ENCODE measurements around the gene CDK13.
"Not testable (repeated sequence)": the region's sequence is repeated elsewhere in the genome, so short reads cannot be mapped to it uniquely, and the experiment has no call there.

The CDK13 gene

GRCh38 chr7:40098810-40099209 is 148.8 kb downstream of the CDK13 start:
- DNase-seq (ENCODE audit: low read depth), result no peak

- no peak for DNase-seq (ENCODE audit: low read depth)
These were observed 149.8 kb downstream of the CDK13 start for GRCh38 chr7:40099837-40100236.

GRCh38 chr7:40101201-40101600 is 151.1 kb downstream of the CDK13 start:
- DNase-seq (ENCODE audit: low read depth), result no peak

- DNase-seq (ENCODE audit: low read depth), result no peak
These were observed 152.8 kb downstream of the CDK13 start for GRCh38 chr7:40102897-40103296.

- DNase-seq (ENCODE audit: low read depth), result no peak
These were observed 155.9 kb downstream of the CDK13 start for GRCh38 chr7:40105879-40106473.

- no peak for DNase-seq (ENCODE audit: low read depth)
These were observed 165.9 kb downstream of the CDK13 start for GRCh38 chr7:40115936-40116335.

GRCh38 chr7:40117199-40117598 is 167.1 kb downstream of the CDK13 start:
- DNase-seq (ENCODE audit: low read depth), result not testable (repeated sequence)

- not testable (repeated sequence) for DNase-seq (ENCODE audit: low read depth)
These were observed 168.1 kb downstream of the CDK13 start for GRCh38 chr7:40118201-40118600.

- no peak for DNase-seq (ENCODE audit: low read depth)
These were observed 170.0 kb downstream of the CDK13 start for GRCh38 chr7:40120020-40120419.

GRCh38 chr7:40122100-40122939 is 172.3 kb downstream of the CDK13 start:
- DNase-seq (ENCODE audit: low read depth), result not testable (repeated sequence)

- DNase-seq (ENCODE audit: low read depth), result no peak
These were observed 172.8 kb downstream of the CDK13 start for GRCh38 chr7:40122940-40123254.

- no peak for DNase-seq (ENCODE audit: low read depth)
These were observed 183.7 kb downstream of the CDK13 start for GRCh38 chr7:40133561-40134427.

- peak; percentile 73 for DNase-seq (ENCODE audit: low read depth)
These were observed 184.6 kb downstream of the CDK13 start, which contains the start of the genes MPLKIP and SUGCT for GRCh38 chr7:40134428-40135316. Gene MPLKIP, minus strand, starts transcription at chr7:40134622. Its CDS starts 55 bp downstream, at chr7:40134567. Gene SUGCT, plus strand, starts transcription at chr7:40135005.

GRCh38 chr7:40135317-40135610 is 185.2 kb downstream of the CDK13 start:
- no peak for DNase-seq (ENCODE audit: low read depth)

GRCh38 chr7:40137563-40137962 is 187.5 kb downstream of the CDK13 start:
- no peak for DNase-seq (ENCODE audit: low read depth)

- DNase-seq (ENCODE audit: low read depth), result no peak
These were observed 188.9 kb downstream of the CDK13 start for GRCh38 chr7:40138973-40139372.

- not testable (repeated sequence) for DNase-seq (ENCODE audit: low read depth)
These were observed 189.8 kb downstream of the CDK13 start for GRCh38 chr7:40139891-40140290.

- not testable (repeated sequence) for DNase-seq (ENCODE audit: low read depth)
These were observed 191.9 kb downstream of the CDK13 start for GRCh38 chr7:40141916-40142315.

GRCh38 chr7:40145596-40146130 is 195.6 kb downstream of the CDK13 start:
- DNase-seq (ENCODE audit: low read depth), result not testable (repeated sequence)

GRCh38 chr7:40147371-40148246 is 197.6 kb downstream of the CDK13 start:
- no peak for DNase-seq (ENCODE audit: low read depth)

- DNase-seq (ENCODE audit: low read depth), result not testable (repeated sequence)
These were observed 198.2 kb downstream of the CDK13 start for GRCh38 chr7:40148247-40148580.

All from stimulated activated CD8-positive, alpha-beta memory T cell treated with anti-CD3 and anti-CD28 coated beads, Interleukin-15, amount 100 ng/mL, for 24 hours (primary cell).